H1 (cell line): ENCODE results near the gene GPC1. TPM values are rescaled to one million over a fixed set of nuclear protein-coding genes. Genes with fewer than 3 reads are reported as not detected.

Source experiments
- CTBP2 ChIP-seq: IDR thresholded peaks from 2 replicates; pipeline ENCODE4 v1.7.0; 2011; ENCODE audit warnings: borderline replicate concordance, mild to moderate bottlenecking, moderate library complexity, mixed read lengths, low read length; ENCODE audit not compliant: insufficient read depth, insufficient read length
- SIX5 ChIP-seq: IDR thresholded peaks from 2 replicates; pipeline ENCODE4 v1.6.1; 2011; ENCODE audit warnings: mild to moderate bottlenecking, low read depth, low read length
- polyA plus RNA-seq, 7 experiments: library from polyadenylated mRNA; depleted of rRNA in 3 of 7; stranded (reverse) in 5 of 7; unstranded in 2 of 7; fragments of >200 nt in 5 of 7; fragments of 200-250 nt in 2 of 7; gene quantifications; 1 replicate in 5 of 7; 2 replicates in 1 of 7; 4 replicates in 1 of 7; pipeline versions ENCODE4 v1.2.1 to v1.2.3, GENCODE V29; 2011 to 2013; ENCODE audit warnings: missing spikeins in 2 of 7, mixed read lengths in 2 of 7
- total RNA-seq: library from RNA; stranded (reverse); fragmentation: NEBNext Ultra II Directional; extraction: Animal tissue kit (Norgen Biotek cat#: 25700); gene quantifications from 2 replicates; pipeline ENCODE4 v1.2.1, GENCODE V29; 2021

Gene GPC1
- total and polyA plus RNA-seq, 2 of the 8 experiments (the other 6 are each of a cell fraction or from before 2014, with no cell fraction given), result 21.9 to 28.3 TPM

DNA sequence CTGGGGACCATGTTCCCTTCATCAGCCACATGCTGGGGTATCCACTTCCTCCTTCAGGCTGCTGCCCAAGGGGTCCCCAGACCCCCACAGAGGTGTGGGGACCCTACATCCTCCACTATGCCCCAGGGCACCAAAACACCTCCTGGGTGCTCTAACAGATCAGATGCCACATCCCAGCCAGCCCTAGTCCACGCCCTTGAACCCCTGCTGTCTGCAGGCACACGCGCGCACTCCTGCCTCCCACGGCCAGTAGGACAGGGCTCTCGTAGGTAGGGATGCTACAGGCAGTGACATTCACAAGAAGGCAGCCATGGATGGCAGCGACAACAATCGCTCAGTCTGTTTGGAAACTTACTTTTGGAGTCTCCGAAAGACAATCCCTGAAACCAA, 3.0 kb upstream of the GPC1 start (continued):
- TF ChIP-seq CTBP2 (no peak), SIX5 (no peak)
